Measurements from ENCODE around the gene TUBGCP6. TPM values are rescaled to one million over a fixed set of nuclear protein-coding genes. Genes with fewer than 3 reads are reported as not detected.

The TUBGCP6 gene
- total RNA-seq, 1 donor from 2014 or later, result 45.4 TPM

- no peak overlapping the region for H3K27ac ChIP-seq
- no peak overlapping the region for H3K4me3 ChIP-seq
- TF ChIP-seq POLR2AphosphoS5 (IDR thresholded peaks at IDR 0.05; ENCODE audit: insufficient read depth in 1 of 2, low read depth in 1 of 2), result no peak
- no peak for TF ChIP-seq CTCF (IDR thresholded peaks at IDR 0.05)
- no peak for TF ChIP-seq POLR2A (IDR thresholded peaks at IDR 0.05)
- peaks cover 0 to 81% of the 10 kb centered on the region in 2 donors for H3K36me3 ChIP-seq
- intact Hi-C loops (cut with DNase I), result no loop called here
- no peaks in the 10 kb centered on the region for H3K9me3 ChIP-seq
- no peaks in the 10 kb centered on the region for H3K4me1 ChIP-seq
- no peaks in the 10 kb centered on the region for H3K27me3 ChIP-seq
- no peak for DNase-seq (ENCODE audit: extremely low spot score in 2 of 2)
Measured at GRCh38 chr22:50218153-50218995, 26.4 kb downstream of the TUBGCP6 start.

GRCh38 chr22:50217543-50218152 lies 27.2 kb downstream of the TUBGCP6 start:
- Histone ChIP-seq H3K36me3 (peaks cover 0 to 83% of the 10 kb centered on the region in 2 donors), H3K27ac (no peak overlapping the region), H3K4me3 (no peak overlapping the region), H3K9me3 (no peaks in the 10 kb centered on the region), H3K27me3 (no peaks in the 10 kb centered on the region), H3K4me1 (no peaks in the 10 kb centered on the region)
- DNase-seq (ENCODE audit: extremely low spot score in 2 of 2), result no peak
- intact Hi-C loops (cut with DNase I), result no loop called here
- TF ChIP-seq POLR2A (IDR thresholded peaks at IDR 0.05) (no peak), POLR2AphosphoS5 (IDR thresholded peaks at IDR 0.05; ENCODE audit: insufficient read depth in 1 of 2, low read depth in 1 of 2) (no peak), CTCF (IDR thresholded peaks at IDR 0.05) (no peak)

- Histone ChIP-seq H3K36me3 (peaks cover 0 to 83% of the 10 kb centered on the region in 2 donors), H3K27ac (no peak overlapping the region), H3K9me3 (no peaks in the 10 kb centered on the region), H3K4me3 (no peak overlapping the region), H3K4me1 (no peaks in the 10 kb centered on the region), H3K27me3 (no peaks in the 10 kb centered on the region)
- no peak for DNase-seq (ENCODE audit: extremely low spot score in 2 of 2)
- TF ChIP-seq POLR2A (IDR thresholded peaks at IDR 0.05) (no peak), CTCF (IDR thresholded peaks at IDR 0.05) (no peak), POLR2AphosphoS5 (IDR thresholded peaks at IDR 0.05; ENCODE audit: insufficient read depth in 1 of 2, low read depth in 1 of 2) (no peak)
- intact Hi-C loops (cut with DNase I), result no loop called here
Measured at GRCh38 chr22:50216684-50217520, 27.9 kb downstream of the TUBGCP6 start.

GRCh38 chr22:50216055-50216683 lies 28.7 kb downstream of the TUBGCP6 start:
- peaks cover 0 to 82% of the 10 kb centered on the region in 2 donors for H3K36me3 ChIP-seq

More at GRCh38 chr22:50216055-50216683, 28.7 kb downstream of the TUBGCP6 start:
- Histone ChIP-seq H3K27me3 (no peaks in the 10 kb centered on the region), H3K9me3 (no peaks in the 10 kb centered on the region), H3K27ac (no peak overlapping the region), H3K4me1 (no peaks in the 10 kb centered on the region), H3K4me3 (no peak overlapping the region)
- intact Hi-C loops (cut with DNase I), result no loop called here
- TF ChIP-seq POLR2A (IDR thresholded peaks at IDR 0.05) (no peak), CTCF (IDR thresholded peaks at IDR 0.05) (no peak), POLR2AphosphoS5 (IDR thresholded peaks at IDR 0.05; ENCODE audit: insufficient read depth in 1 of 2, low read depth in 1 of 2) (no peak)
- no peak for DNase-seq (ENCODE audit: extremely low spot score in 2 of 2)
